ENCODE measurements around the gene KRTCAP2. TPM values are rescaled to one million over a fixed set of nuclear protein-coding genes. Genes with fewer than 3 reads are reported as not detected.
A peak's percentile ranks its signal among the peaks of the same experiment; 100 is the strongest.
"Not testable (repeated sequence)": the region's sequence is repeated elsewhere in the genome, so short reads cannot be mapped to it uniquely, and the experiment has no call there.

Gene KRTCAP2
- 67.5 TPM for total RNA-seq

DNA sequence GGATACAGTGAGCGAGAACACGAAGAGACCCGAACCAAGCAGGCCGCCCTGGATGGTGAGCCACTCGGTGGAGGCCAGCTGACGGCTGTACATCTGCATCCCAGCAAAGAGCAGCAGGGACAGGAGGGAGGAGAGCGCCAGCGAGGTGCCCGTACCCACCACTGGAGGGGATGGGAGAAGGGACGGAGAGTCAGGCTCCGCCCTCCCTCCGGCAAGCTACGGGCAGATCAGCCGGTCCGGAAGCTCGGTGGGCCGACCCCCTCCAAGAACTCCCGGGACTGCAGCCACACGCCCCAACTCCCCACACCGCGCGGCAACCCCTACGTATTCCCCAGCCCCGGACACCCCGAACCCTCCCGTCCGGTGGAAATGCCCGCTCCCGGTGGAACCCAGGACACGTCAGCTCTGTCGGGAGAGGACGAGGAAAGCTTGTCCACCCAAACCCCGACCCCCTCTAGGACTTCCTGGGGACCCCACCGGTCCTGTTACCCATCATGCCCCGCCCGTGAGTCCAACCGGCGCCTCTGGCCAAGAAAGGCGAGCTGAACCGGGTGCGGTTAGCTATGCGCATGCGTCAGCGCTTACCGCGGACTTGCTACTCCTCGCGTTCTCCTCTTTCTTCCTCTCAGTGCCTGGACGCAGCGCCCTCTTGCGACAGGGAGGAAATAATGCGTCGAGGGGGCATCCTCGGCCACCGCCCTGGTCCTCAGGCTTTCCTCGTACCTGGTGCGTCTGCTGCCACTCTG is at the start of gene KRTCAP2:
TSS of gene KRTCAP2 (minus strand) at position 573 of the 746 bp plus-strand sequence. CDS start at position 493, 80 bp downstream.
- DNase-seq, result peak; percentile 95

DNA sequence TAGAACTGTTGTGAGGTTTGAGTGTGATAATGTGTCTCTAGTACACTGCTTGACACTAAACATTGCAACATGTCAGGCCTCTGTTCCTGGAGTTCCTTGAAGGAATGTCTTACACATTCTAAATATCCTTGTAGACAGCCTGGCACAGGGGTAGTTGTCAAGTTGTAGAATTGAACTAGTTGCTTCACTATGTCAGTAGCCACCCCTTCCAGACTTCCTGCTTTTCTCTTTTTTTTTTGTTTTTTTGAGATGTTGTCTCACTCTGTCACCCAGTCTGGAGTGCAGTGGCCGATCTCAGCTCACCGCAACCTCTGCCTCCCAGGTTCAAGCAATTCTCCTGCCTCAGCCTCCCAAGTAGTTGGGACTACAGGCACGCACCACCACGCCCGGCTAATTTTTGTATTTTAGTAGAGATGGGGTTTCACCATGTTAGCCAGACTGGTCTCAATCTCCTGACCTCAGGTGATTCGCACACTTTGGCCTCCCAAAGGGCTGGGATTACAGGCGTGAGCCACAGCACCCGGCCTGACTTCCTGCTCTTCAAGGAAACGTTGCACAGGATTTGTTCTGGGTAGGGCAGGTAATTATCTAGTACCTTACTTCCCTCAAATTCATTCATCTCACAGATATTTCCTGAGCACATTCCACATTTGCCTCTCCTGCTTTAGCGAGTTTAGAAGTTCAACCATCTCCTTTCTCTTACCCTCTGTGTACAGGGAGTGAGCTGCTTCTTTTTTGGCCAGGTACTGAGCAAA is 47.3 kb upstream of the KRTCAP2 start:
- DNase-seq, result not testable (repeated sequence)

DNA sequence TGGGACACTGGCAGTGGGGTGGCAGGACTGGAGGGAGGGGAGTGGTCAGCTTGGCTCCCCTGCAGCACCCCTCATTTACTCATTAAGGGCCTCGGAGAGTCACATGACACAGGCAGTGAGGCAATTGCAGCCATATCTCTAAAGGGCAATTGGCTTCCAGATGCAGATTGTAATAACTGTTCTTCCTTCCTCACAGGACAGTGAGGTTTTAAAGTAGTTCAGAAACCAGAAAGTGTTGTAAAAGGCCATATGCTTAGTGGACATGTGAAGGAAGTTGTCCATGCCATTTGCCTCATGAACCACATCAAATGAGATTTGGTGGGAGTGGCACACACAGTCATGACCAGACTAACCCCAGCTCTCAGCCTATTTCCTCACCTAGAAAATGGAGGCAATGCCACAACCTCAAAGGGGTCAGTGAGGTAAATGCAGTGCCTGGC is 46.5 kb upstream of the KRTCAP2 start:
- no peak for DNase-seq

- peak; percentile 66 for DNase-seq
Measured at GRCh38 chr1:155218854-155219591, 45.9 kb upstream of the KRTCAP2 start.

DNA sequence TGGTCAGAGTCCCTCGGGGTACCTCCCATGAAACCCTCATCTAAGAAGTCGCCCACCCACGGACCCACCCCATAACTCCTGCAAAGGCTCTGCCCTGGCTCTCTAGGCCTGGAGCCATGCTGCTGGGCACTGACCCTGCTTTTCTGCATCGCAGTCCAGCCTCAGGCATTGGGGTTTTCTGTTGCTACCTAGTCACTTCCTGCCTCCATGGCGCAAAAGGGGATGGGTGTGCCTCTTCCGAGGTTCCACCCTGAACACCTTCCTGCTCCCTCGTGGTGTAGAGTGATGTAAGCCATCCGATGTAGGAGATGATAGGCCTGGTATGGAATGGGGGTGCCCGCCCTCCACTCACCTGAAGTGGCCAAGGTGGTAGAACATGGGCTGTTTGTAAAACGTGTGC is 41.6 kb upstream of the KRTCAP2 start:
- DNase-seq, result not testable (repeated sequence)

- DNase-seq, result not testable (repeated sequence)
Measured at GRCh38 chr1:155212051-155212440, 38.9 kb upstream of the KRTCAP2 start.

- not testable (repeated sequence) for DNase-seq
Measured at GRCh38 chr1:155211381-155212050, 38.4 kb upstream of the KRTCAP2 start.

DNA sequence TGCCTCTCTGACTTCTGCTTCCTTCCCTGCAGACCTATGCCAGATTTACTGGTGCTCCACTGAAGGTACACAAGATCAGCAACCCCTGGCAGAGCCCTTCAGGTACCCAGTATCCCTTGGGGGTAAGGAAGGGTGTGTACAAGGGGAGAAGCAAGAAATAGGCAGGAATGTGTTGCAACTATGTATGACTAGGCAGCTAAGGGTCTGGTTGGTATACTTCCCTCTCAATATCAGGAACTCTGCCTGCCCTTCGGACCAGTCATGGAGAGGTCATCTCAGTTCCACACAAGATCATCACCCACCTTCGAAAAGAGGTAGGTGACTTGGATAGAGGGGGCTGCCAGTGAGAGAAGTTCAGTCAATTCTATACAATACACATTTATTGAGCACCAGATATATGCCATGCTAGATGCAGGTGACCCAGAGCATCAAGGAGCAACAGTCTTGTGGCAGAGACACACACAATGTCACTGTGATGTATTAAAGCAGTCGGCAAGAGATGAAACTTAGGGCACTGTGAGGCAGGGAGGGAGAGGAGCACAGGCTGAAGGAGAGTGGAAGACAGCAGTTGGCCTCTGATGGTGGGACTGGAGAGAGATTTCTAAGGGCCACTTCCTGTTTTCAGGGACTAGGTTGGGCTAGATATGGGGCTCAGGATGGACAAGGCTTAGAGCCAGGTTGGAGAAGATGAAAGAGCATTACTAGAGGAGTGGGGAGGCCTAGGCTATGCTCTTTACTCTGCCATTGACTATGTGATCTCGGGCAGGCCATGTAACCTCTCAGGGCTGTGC is 37.4 kb upstream of the KRTCAP2 start:
- no peak for DNase-seq

DNA sequence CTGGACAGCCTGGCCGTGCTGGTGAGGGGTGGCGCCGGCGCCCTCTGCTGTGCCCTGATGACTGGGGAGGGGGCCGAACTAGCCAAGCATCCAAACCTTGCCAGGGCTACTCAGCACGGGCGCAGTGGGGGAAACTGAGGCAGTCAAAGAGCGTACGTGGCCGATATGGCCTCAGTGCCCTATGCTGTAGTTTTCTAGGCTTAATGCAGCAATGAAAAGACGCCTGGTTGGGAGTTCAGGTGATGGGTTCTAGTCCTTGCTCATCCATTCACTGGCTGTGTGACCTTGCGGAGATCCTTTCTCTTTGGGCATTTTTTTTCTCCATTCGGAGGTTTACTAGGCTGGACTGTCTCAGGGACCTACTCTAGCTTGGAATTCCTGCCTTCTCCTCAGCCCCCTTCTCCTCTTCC is 36.2 kb upstream of the KRTCAP2 start:
- no peak for DNase-seq

GRCh38 chr1:155208541-155209311 is 35.6 kb upstream of the KRTCAP2 start, which contains the start of gene MTX1:
MTX1 (plus strand) TSS chr1:155208695; CDS start chr1:155208805, 110 bp downstream.
- peak; percentile 90 for DNase-seq

GRCh38 chr1:155207806-155208540 is 34.9 kb upstream of the KRTCAP2 start, which contains the start of gene THBS3:
THBS3 (minus strand) TSS chr1:155207897; CDS start chr1:155207876, 21 bp downstream.
- DNase-seq, result peak; percentile 70

DNA sequence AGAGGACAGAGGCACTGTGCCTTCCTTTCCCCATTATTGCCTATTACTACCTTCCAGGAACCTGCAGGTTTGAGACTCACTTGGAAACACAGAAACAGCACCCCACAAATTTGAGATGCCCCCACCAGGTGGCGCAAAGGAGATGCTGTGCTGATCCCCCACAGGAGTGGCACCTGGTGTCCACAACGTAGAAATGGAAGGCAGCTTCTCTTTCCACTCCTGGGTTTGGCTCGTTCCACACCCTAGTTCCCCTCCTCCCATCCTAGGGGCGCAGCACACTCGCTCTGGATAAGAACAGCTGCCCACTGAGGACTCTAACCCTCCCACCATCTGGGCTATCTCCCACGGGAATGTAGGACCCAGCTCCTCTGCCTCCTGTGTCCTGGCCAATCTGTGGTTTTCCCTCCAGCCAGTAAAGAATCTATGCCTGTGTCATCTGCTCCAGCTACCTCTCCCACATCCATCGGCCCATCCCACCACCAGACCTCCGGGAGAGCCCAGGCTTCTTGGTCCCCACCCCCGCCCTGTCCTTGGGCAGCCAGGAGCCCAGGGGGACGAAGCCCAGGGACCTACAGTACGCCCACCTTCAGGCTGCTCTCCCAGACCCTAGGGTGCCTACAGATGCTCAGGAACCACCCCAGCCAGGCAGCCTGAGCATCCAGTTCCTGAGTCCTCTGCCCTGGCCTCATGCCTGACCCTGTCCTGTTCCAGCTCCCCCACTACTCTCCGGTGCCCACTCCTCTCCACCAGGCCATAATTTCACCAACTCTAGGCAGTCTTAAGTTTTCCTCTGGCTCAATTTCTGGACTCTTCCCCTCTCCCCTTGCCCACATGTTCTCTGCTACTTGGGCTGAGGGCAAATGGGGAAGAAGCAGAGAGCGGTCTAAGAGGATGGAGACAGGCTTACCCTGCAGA is 34.0 kb upstream of the KRTCAP2 start:
- peak; percentile 37 for DNase-seq

DNA sequence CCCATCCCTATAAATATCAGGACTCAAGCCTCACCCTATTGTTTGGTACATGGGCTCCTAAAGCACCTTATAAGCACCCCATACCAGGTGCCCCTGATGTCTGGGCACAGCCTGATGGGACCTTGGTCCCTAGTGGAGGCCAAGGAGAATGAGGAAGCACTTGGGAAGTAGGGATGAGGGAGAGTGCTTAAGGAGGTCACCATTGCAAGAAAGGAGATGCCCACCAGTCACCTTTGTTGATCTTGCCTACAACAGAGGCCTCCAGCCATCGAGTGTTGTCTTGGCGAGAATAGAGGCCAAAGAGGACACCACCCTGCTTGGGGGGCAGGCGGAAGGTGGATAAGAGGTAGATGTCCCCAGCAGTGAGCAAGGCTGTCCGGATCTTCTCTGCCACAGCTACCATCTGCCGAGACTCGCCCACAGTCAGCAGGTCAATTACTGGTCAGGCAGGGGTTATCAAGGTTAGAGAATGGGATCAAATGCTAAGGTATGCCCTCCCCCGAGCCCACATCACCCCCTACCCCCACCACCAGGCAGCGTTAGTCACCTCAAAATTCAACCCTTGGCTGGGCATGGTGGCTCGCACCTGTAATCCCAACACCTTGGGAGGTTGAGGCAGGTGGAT is 33.0 kb upstream of the KRTCAP2 start:
- no peak for DNase-seq

- no peak for DNase-seq
Measured at GRCh38 chr1:155205035-155205434, 31.9 kb upstream of the KRTCAP2 start.

DNA sequence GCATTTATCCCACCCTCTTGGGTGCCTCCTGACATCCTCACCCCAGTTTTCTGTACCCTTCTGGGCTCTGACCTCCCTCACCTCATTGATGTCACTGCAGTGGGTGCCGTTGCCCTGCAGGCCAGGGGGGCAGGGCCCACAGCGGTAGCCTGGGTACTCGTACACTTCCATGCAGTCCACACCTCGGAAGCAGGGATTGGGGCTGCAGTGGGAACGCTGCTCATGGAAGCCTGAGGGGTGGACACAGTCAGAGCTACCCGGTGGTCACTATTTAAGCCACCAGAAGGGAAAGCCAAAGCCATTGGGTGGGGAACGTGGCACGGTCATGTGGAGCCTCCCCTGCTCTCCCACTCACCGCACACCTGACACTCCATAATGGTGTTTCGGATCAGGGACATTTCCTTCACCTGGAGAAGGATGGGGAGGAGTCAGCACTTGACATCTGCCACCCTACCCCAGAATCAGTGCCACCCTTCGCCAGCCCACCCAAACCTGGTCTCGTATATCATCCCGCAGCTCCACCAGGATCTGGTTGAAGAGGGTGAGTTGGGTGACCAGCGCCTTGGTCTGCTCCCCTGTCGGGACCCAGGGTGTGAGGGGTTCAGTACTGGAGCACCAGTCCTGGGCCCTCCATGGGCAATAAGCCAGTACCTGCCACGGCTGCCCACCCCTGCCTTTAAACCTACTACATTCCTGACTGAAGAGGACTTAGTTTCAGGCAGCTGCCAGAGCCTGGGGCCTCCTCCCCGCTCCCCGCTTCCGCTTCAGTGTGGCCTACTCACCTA is 29.8 kb upstream of the KRTCAP2 start:
- DNase-seq, result no peak

DNA sequence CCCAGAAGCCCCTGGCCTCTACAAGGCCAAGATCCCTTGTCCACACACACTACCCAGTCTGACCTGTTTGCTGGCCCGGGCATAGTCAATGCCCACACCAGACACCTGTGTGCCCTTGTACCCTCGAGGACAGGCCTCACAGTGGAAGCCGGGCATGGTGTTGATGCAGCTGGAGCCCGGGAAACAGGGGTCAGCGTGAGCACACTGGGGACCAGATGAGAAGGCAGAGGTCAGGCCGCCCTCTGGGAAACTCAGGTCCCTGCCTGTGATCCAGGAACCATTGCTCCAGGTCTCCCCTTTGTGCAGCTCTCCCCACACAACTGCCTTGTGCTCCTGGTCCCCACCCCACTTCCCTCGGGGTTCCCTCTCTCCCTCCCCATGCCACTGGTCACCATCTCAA is 29.1 kb upstream of the KRTCAP2 start:
- no peak for DNase-seq

GRCh38 chr1:155200920-155201319 is 27.8 kb upstream of the KRTCAP2 start:
- no peak for DNase-seq
